Kidney (tissue), 14 donors: Measurements from ENCODE around the gene CCDC81. TPM values are rescaled to one million over a fixed set of nuclear protein-coding genes. Genes with fewer than 3 reads are reported as not detected.

ENCODE experiments used
- DNase-seq, 5 donors: peaks; one replicate each; pipeline ENCODE4 v3.0.0-alpha.2; 2013 to 2020
- FAIRE-seq: peaks from 2 replicates; lab custom pipeline; 2012; peaks lifted over from hg19 to GRCh38; lab: Jason Lieb, UNC
- H3K27ac ChIP-seq, 2 donors: one replicate each; pipeline ENCODE4 v1.7.0; 2013; ENCODE audit warnings: low read depth in 2 of 2, low read length in 2 of 2, inconsistent platforms in 1 of 2
- H3K27me3 ChIP-seq: one replicate; pipeline ENCODE4 v1.7.1; 2013; ENCODE audit warnings: low read length, inconsistent platforms; ENCODE audit not compliant: control insufficient read depth, insufficient read depth
- H3K36me3 ChIP-seq, 3 donors: one replicate each; pipeline versions ENCODE4 v1.7.0 to v1.7.1; 2013; ENCODE audit warnings: low read length in 3 of 3, control low read depth in 1 of 3, inconsistent platforms in 1 of 3; ENCODE audit not compliant: insufficient read depth in 3 of 3, control insufficient read depth in 2 of 3
- H3K4me1 ChIP-seq, 3 donors: one replicate each; pipeline versions ENCODE4 v1.7.0 to v1.7.1; 2013; ENCODE audit warnings: low read length in 3 of 3, inconsistent platforms in 1 of 3, low read depth in 1 of 3; ENCODE audit not compliant: control insufficient read depth in 2 of 3, insufficient read depth in 2 of 3
- H3K4me3 ChIP-seq, 3 donors: one replicate each; pipeline versions ENCODE4 v1.7.0 to v1.8.1; 2013; ENCODE audit warnings: low read length in 3 of 3, control low read depth in 1 of 3, inconsistent platforms in 1 of 3
- H3K9ac ChIP-seq, 3 donors: one replicate each; pipeline versions ENCODE4 v1.7.0 to v1.7.1; 2013; ENCODE audit warnings: low read length in 3 of 3, control low read depth in 1 of 3, inconsistent platforms in 1 of 3
- H3K9me3 ChIP-seq, 3 donors: one replicate each; pipeline versions ENCODE4 v1.7.0 to v1.7.1; 2013; ENCODE audit warnings: low read length in 3 of 3, control low read depth in 1 of 3, inconsistent platforms in 1 of 3; ENCODE audit not compliant: control insufficient read depth in 2 of 3, insufficient read depth in 1 of 3
- intact Hi-C: fragments of 100-400 bp; cut with DNase I; formaldehyde crosslinking; loops from one replicate; pipeline ENCODE4 v1.11.1; 2022
- polyA plus RNA-seq: library from polyadenylated mRNA; stranded (reverse); fragments of 350-450 nt; fragmentation: Illumina TruSeq; extraction: RNeasy Lipid Tissue Mini Kit (QIAGEN cat#74804); gene quantifications from one replicate; pipeline ENCODE4 v1.2.3, GENCODE V29; 2014; ENCODE audit warnings: low read depth, low replicate concordance; ENCODE audit not compliant: insufficient read depth
- total RNA-seq: library from RNA; stranded (reverse); fragmentation: NEBNext Ultra II Directional; extraction: Animal tissue kit (Norgen Biotek cat#: 25700); gene quantifications from one replicate; pipeline ENCODE4 v1.2.1, GENCODE V29; 2021
- TF ChIP-seq, protein P1 (sequence below): IDR thresholded peaks from 3 replicates; pipeline ENCODE4 v1.5.1; 2012; ENCODE audit warnings: mild to moderate bottlenecking, moderate library complexity, borderline replicate concordance; ENCODE audit not compliant: insufficient read depth; ENCODE audit errors: extremely low read depth
- donor health status: control.
- donor health status: control.
- donor health status: control.
- donor health status: control.
- donor health status: control.
- donor health status: DM: yes; HTN: yes; CAD: no.
- donor health status: Normal renal cell carcinoma (clear cell type).

The CCDC81 gene
- total and polyA plus RNA-seq, 2 donors from 2014 or later, result 0.54 to 1.1 TPM

- Histone ChIP-seq H3K4me1 (no peaks in the 10 kb centered on the region), H3K4me3 (no peak overlapping the region), H3K9ac (no peak overlapping the region), H3K9me3 (no peaks in the 10 kb centered on the region), H3K36me3 (no peaks in the 10 kb centered on the region), H3K27me3 (no peaks in the 10 kb centered on the region), H3K27ac (no peak overlapping the region)
- TF ChIP-seq, protein P1, sequence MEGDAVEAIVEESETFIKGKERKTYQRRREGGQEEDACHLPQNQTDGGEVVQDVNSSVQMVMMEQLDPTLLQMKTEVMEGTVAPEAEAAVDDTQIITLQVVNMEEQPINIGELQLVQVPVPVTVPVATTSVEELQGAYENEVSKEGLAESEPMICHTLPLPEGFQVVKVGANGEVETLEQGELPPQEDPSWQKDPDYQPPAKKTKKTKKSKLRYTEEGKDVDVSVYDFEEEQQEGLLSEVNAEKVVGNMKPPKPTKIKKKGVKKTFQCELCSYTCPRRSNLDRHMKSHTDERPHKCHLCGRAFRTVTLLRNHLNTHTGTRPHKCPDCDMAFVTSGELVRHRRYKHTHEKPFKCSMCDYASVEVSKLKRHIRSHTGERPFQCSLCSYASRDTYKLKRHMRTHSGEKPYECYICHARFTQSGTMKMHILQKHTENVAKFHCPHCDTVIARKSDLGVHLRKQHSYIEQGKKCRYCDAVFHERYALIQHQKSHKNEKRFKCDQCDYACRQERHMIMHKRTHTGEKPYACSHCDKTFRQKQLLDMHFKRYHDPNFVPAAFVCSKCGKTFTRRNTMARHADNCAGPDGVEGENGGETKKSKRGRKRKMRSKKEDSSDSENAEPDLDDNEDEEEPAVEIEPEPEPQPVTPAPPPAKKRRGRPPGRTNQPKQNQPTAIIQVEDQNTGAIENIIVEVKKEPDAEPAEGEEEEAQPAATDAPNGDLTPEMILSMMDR, result no peak
- DNase-seq (no peak), FAIRE-seq (no peak)
- intact Hi-C loops, result no loop called here
These were observed 5.0 kb upstream of the CCDC81 start for GRCh38 chr11:86369668-86370067.

- DNase-seq (no peak), FAIRE-seq (no peak)
- Histone ChIP-seq H3K4me1 (no peaks in the 10 kb centered on the region), H3K27me3 (no peaks in the 10 kb centered on the region), H3K4me3 (no peak overlapping the region), H3K36me3 (no peaks in the 10 kb centered on the region), H3K9ac (no peak overlapping the region), H3K9me3 (no peaks in the 10 kb centered on the region), H3K27ac (no peak overlapping the region)
- TF ChIP-seq, protein P1, result no peak
- intact Hi-C loops, result no loop called here
These were observed 4.5 kb upstream of the CCDC81 start for GRCh38 chr11:86370171-86370570.

- Histone ChIP-seq H3K27ac (no peak overlapping the region), H3K4me3 (no peak overlapping the region), H3K4me1 (no peaks in the 10 kb centered on the region), H3K9me3 (no peaks in the 10 kb centered on the region), H3K36me3 (no peaks in the 10 kb centered on the region), H3K27me3 (no peaks in the 10 kb centered on the region), H3K9ac (no peak overlapping the region)
- intact Hi-C loops, result no loop called here
- DNase-seq (no peak), FAIRE-seq (no peak)
- TF ChIP-seq, protein P1, result no peak
These were observed 3.6 kb upstream of the CCDC81 start for GRCh38 chr11:86370922-86371594.

GRCh38 chr11:86372041-86372440 lies 2.6 kb upstream of the CCDC81 start:
- no peaks in the 10 kb centered on the region for H3K27me3 ChIP-seq
- no peaks in the 10 kb centered on the region for H3K36me3 ChIP-seq
- no peaks in the 10 kb centered on the region for H3K4me1 ChIP-seq
- H3K9me3 ChIP-seq, result no peaks in the 10 kb centered on the region
- H3K27ac ChIP-seq, result no peak overlapping the region
- H3K9ac ChIP-seq, result no peak overlapping the region
- DNase-seq, result no peak
- intact Hi-C loops, result no loop called here
- TF ChIP-seq, protein P1, result no peak
- no peak overlapping the region for H3K4me3 ChIP-seq
- no peak for FAIRE-seq
